Esophagus squamous epithelium (tissue), 5 donors: Measurements from ENCODE around the gene PTPRM. TPM values are rescaled to one million over a fixed set of nuclear protein-coding genes. Genes with fewer than 3 reads are reported as not detected.

Source experiments
- DNase-seq: peaks from one replicate; lab custom pipeline; 2025; lab: John Stamatoyannopoulos, UW
- H3K27ac ChIP-seq, 4 donors: fragments of 200-600 bp; sonication (generic); one replicate each; pipeline ENCODE4 v1.5.1; 2016 to 2019; ENCODE audit warnings: mild to moderate bottlenecking in 1 of 4
- H3K27me3 ChIP-seq, 4 donors: fragments of 200-600 bp; sonication (generic); 1 replicate in 3 of 4; 2 replicates in 1 of 4; pipeline versions ENCODE4 v1.5.1 to v1.6.0; 2017 to 2021; ENCODE audit warnings: antibody characterized with exemption in 1 of 4
- H3K36me3 ChIP-seq, 3 donors: fragments of 200-600 bp; sonication (generic); one replicate each; pipeline ENCODE4 v1.5.1; 2016 to 2019
- H3K4me1 ChIP-seq, 3 donors: fragments of 200-600 bp; sonication (generic); one replicate each; pipeline ENCODE4 v1.5.1; 2017 to 2019
- H3K4me3 ChIP-seq, 4 donors: fragments of 200-600 bp; sonication (generic); 1 replicate in 3 of 4; 2 replicates in 1 of 4; pipeline ENCODE4 v1.5.1; 2016 to 2019; ENCODE audit warnings: mild to moderate bottlenecking in 2 of 4, moderate library complexity in 1 of 4
- H3K9me3 ChIP-seq, 3 donors: fragments of 200-600 bp; sonication (generic); one replicate each; pipeline ENCODE4 v1.5.1; 2016 to 2019
- POLR2A ChIP-seq, 4 donors: fragments of 450-650 bp; IDR thresholded peaks; one replicate each; pipeline ENCODE4 v1.6.1; 2017; ENCODE audit warnings: antibody characterized with exemption in 4 of 4, mild to moderate bottlenecking in 4 of 4, moderate library complexity in 3 of 4
- WGBS, 2 donors: methylation state at CpG; one replicate each; pipeline ENCODE4 v1.1.5; 2018; 5-methylcytosine and 5-hydroxymethylcytosine counted together
- intact Hi-C: fragments of 100-400 bp; cut with DNase I; formaldehyde crosslinking; loops from one replicate; pipeline ENCODE4 v1.15.0; 2022
- total RNA-seq, 4 donors: library from RNA; depleted of rRNA; stranded (reverse); fragments of >200 nt; gene quantifications; one replicate each; pipeline ENCODE4 v1.1.0, GENCODE V29; 2016
- TF ChIP-seq, protein P1 (sequence below), 6 experiments: fragments of 450-650 bp in 4 of 6; fragments of 200-600 bp in 2 of 6; sonication (generic) in 2 of 6; IDR thresholded peaks; one replicate each; pipeline ENCODE4 v1.5.1; 2016 to 2019; ENCODE audit warnings: antibody characterized with exemption in 6 of 6, mild to moderate bottlenecking in 4 of 6, moderate library complexity in 4 of 6
- donor health status: DM: yes; HTN: yes; CAD: no.

PTPRM gene
- total RNA-seq, 4 donors from 2014 or later, result 6.5 to 38.7 (median 11.1) TPM

DNA sequence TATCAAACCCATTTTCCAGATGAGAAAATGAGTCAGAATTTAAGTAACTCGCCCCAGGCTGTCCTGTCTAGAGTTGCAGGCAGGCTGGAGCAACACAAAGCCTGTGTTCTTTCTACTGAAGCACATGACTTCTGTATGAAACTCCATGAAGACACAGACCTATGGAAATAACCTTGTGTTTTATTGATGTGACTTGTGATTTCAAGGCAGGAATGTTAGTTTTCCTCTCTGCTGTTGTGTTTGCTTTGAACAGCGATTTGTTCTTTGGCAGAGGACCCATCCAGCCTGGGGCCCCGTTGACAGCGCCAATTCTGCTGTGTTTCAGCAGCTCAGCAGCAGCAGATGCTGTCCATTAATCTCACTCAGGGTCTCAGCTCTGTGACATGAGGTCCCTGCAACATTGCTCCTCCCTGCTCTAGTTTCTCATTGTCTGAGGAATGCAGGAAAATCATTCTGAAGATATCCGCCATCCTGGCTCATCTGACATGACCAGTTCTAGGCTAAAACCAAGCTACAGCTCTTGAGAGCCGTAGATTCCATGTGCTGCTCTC, 697.8 kb downstream of the PTPRM start:
- 46 to 54% methylated on average over 6 of the region's 6 CpGs for WGBS, 2 donors
- Histone ChIP-seq H3K27me3 (no peaks in the 10 kb centered on the region), H3K27ac (no peak overlapping the region), H3K36me3 (no peaks in the 10 kb centered on the region), H3K4me1 (peaks cover 0 to 3% (median 0%) of the 10 kb centered on the region in 3 donors), H3K9me3 (no peaks in the 10 kb centered on the region), H3K4me3 (no peak overlapping the region)
- no peak for DNase-seq
- no peak for TF ChIP-seq POLR2A (IDR thresholded peaks at IDR 0.05)
- TF ChIP-seq, protein P1, sequence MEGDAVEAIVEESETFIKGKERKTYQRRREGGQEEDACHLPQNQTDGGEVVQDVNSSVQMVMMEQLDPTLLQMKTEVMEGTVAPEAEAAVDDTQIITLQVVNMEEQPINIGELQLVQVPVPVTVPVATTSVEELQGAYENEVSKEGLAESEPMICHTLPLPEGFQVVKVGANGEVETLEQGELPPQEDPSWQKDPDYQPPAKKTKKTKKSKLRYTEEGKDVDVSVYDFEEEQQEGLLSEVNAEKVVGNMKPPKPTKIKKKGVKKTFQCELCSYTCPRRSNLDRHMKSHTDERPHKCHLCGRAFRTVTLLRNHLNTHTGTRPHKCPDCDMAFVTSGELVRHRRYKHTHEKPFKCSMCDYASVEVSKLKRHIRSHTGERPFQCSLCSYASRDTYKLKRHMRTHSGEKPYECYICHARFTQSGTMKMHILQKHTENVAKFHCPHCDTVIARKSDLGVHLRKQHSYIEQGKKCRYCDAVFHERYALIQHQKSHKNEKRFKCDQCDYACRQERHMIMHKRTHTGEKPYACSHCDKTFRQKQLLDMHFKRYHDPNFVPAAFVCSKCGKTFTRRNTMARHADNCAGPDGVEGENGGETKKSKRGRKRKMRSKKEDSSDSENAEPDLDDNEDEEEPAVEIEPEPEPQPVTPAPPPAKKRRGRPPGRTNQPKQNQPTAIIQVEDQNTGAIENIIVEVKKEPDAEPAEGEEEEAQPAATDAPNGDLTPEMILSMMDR (IDR thresholded peaks at IDR 0.05), result no peak
- intact Hi-C loops, result no loop called here

DNA sequence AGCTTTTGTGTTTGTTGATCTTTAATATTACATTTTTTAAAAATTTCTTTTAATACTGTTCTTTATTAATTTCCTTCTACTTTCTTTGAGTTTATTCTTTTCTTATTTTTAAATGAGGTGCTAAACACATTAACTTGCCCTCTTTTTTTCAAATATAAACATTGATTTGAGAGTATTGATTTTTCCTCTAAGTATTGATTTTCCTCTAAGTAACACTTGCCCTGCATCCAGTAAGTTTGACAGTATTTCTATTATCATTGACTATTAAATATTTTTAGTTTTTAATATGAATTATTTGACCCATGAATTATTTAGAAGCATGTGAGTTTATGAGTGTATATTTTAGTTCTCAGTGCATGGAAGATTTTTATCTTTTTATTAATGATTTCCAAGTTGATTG, 705.1 kb downstream of the PTPRM start:
- TF ChIP-seq, protein P1 (IDR thresholded peaks at IDR 0.05), result no peak
- TF ChIP-seq POLR2A (IDR thresholded peaks at IDR 0.05), result no peak
- intact Hi-C loops, result no loop called here
- no peak overlapping the region for H3K4me3 ChIP-seq
- H3K4me1 ChIP-seq, result no peaks in the 10 kb centered on the region
- H3K27ac ChIP-seq, result no peak overlapping the region
- H3K27me3 ChIP-seq, result no peaks in the 10 kb centered on the region
- H3K36me3 ChIP-seq, result no peaks in the 10 kb centered on the region
- no peaks in the 10 kb centered on the region for H3K9me3 ChIP-seq
- no peak for DNase-seq

DNA sequence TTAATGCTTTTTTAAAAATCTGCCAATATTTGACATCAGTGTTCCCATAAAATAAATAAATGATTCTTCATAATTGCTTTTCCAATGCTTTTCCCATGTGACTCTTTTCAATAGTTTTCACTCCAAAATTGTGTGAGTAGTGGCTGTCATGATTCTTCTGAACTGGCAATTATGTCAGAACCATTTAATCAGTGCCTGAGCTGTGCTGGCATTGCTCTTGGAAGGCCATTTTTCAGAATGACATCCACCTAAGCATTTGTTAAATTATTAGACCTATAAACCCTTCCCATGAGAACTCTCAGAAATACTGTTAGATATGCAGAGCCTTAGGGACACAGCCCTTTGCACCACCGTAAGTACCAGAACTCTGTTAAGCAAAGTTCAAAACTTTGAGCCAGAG, 707.3 kb downstream of the PTPRM start:
- DNase-seq, result no peak
- H3K9me3 ChIP-seq, result no peaks in the 10 kb centered on the region
- WGBS, 2 donors, result 100% methylated on average over 1 of the region's 1 CpG
- no peak overlapping the region for H3K4me3 ChIP-seq
- TF ChIP-seq, protein P1 (IDR thresholded peaks at IDR 0.05), result no peak
- TF ChIP-seq POLR2A (IDR thresholded peaks at IDR 0.05), result no peak
- no peaks in the 10 kb centered on the region for H3K4me1 ChIP-seq
- intact Hi-C loops, result no loop called here
- H3K27me3 ChIP-seq, result no peaks in the 10 kb centered on the region
- H3K27ac ChIP-seq, result no peak overlapping the region
- H3K36me3 ChIP-seq, result no peaks in the 10 kb centered on the region

DNA sequence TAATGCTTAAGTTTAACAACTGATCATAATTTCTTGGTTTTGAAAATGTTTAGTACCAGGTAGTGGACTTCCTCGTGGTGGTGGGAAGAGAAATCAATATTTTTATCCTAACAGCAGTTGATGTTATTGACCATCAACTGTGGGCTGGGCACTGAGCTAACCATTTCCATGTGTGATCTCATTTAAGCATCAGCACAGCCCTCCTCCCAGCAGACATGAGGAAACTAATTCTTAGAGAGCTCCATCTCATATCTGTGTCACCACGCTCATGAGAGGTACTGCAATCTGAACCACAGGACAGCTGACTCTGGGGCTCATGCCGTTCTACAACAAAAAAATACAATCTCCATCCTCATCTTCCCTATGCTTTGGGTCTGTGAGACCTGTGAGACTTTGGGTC, 709.3 kb downstream of the PTPRM start:
- Histone ChIP-seq H3K27me3 (no peaks in the 10 kb centered on the region), H3K36me3 (no peaks in the 10 kb centered on the region), H3K4me3 (no peak overlapping the region), H3K9me3 (no peaks in the 10 kb centered on the region), H3K4me1 (no peaks in the 10 kb centered on the region), H3K27ac (no peak overlapping the region)
- no peak for TF ChIP-seq POLR2A (IDR thresholded peaks at IDR 0.05)
- TF ChIP-seq, protein P1 (IDR thresholded peaks at IDR 0.05), result no peak
- intact Hi-C loops, result no loop called here
- WGBS, 2 donors, result 61 to 97% methylated on average over 3 of the region's 3 CpGs
- DNase-seq, result no peak

DNA sequence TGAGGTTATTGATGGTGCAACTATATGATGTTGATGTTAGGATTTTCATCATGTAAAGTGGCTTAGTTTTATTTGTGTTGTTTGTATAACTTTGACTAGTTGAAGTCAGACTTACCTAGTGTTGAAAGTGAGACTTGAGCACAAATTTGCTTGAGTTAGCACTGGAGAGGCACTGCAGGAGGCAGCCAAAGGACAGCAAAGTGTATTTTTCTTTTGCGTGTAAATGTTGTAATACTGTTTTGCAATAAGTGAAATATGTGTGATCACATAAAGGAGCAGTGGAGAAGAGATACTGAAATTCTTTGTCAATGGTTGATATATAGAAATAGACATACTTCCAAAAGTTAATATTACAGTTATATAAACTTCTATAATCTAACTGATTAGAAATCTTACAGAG, 710.2 kb downstream of the PTPRM start:
- H3K27ac ChIP-seq, result no peak overlapping the region
- 40 to 79% methylated on average over 1 of the region's 1 CpG for WGBS, 2 donors
- no peak overlapping the region for H3K4me3 ChIP-seq
- H3K27me3 ChIP-seq, result no peaks in the 10 kb centered on the region
- no peaks in the 10 kb centered on the region for H3K36me3 ChIP-seq
- intact Hi-C loops, result no loop called here
- H3K4me1 ChIP-seq, result no peaks in the 10 kb centered on the region
- TF ChIP-seq, protein P1 (IDR thresholded peaks at IDR 0.05), result no peak
- TF ChIP-seq POLR2A (IDR thresholded peaks at IDR 0.05), result no peak
- H3K9me3 ChIP-seq, result no peaks in the 10 kb centered on the region
- DNase-seq, result no peak
